Occipital lobe (tissue), 2 donors: ENCODE results near the gene ZSCAN4. TPM values are rescaled to one million over a fixed set of nuclear protein-coding genes. Genes with fewer than 3 reads are reported as not detected.

Source experiments
- DNase-seq: peaks from one replicate; lab custom pipeline; 2025; lab: John Stamatoyannopoulos, UW
- total RNA-seq: library from RNA; depleted of rRNA; stranded (reverse); fragments of >200 nt; gene quantifications from one replicate; pipeline ENCODE4 v1.2.3, GENCODE V29; 2014

The ZSCAN4 gene
- total RNA-seq, 1 donor from 2014 or later: not detected

- DNase-seq: no peak
These were observed 13.6 kb downstream of the ZSCAN4 start for GRCh38 chr19:57682226-57682766.

GRCh38 chr19:57686727-57687126 is 18.0 kb downstream of the ZSCAN4 start:
- no peak for DNase-seq

- no peak for DNase-seq
These were observed 18.8 kb downstream of the ZSCAN4 start for GRCh38 chr19:57687363-57688010.

GRCh38 chr19:57688011-57688763 is 19.5 kb downstream of the ZSCAN4 start:
- DNase-seq: no peak

GRCh38 chr19:57689750-57690149 is 21.0 kb downstream of the ZSCAN4 start:
- DNase-seq: no peak

GRCh38 chr19:57701625-57702024 is 32.9 kb downstream of the ZSCAN4 start:
- DNase-seq: no peak

GRCh38 chr19:57706346-57706745 is 37.6 kb downstream of the ZSCAN4 start:
- DNase-seq: no peak

- DNase-seq: peak; percentile 70
These were observed 40.1 kb downstream of the ZSCAN4 start, which contains the start of gene ZNF154 for GRCh38 chr19:57708641-57709361. Gene ZNF154 (minus strand): TSS chr19:57709204. CDS start chr19:57708971, 233 bp downstream.

GRCh38 chr19:57709616-57710015 is 40.9 kb downstream of the ZSCAN4 start:
- no peak for DNase-seq

- no peak for DNase-seq
These were observed 43.5 kb downstream of the ZSCAN4 start for GRCh38 chr19:57712222-57712621.

GRCh38 chr19:57719424-57719823 is 50.7 kb downstream of the ZSCAN4 start:
- DNase-seq: no peak

- no peak for DNase-seq
These were observed 51.3 kb downstream of the ZSCAN4 start for GRCh38 chr19:57719901-57720519.

GRCh38 chr19:57720878-57721277 is 52.1 kb downstream of the ZSCAN4 start:
- no peak for DNase-seq

Other genes with a start within 250 kb of the ZSCAN4 start
- 37.1 TPM for gene ZNF749, start 233.6 kb upstream of the ZSCAN4 start, total RNA-seq
- 5.0 TPM for gene VN1R1, start 211.8 kb upstream of the ZSCAN4 start, total RNA-seq
- 73.9 TPM for gene ZNF772, start 191.4 kb upstream of the ZSCAN4 start, total RNA-seq
- 32.1 TPM for gene ZNF419, start 181.2 kb upstream of the ZSCAN4 start, total RNA-seq
- 26.4 TPM for gene ZNF773, start 169.0 kb upstream of the ZSCAN4 start, total RNA-seq
- 18.7 TPM for gene ZNF549, start 141.6 kb upstream of the ZSCAN4 start, total RNA-seq
- 12.8 TPM for gene ZNF550, start 109.1 kb upstream of the ZSCAN4 start, total RNA-seq
- 15.1 TPM for gene ZNF416, start 90.0 kb upstream of the ZSCAN4 start, total RNA-seq
- 33.7 TPM for gene ZIK1, start 84.8 kb upstream of the ZSCAN4 start, total RNA-seq
- 3.6 TPM for gene ZNF530, start 69.0 kb upstream of the ZSCAN4 start, total RNA-seq
- 41.0 TPM for gene ZNF134, start 54.7 kb upstream of the ZSCAN4 start, total RNA-seq
- gene ZNF211, start 35.8 kb upstream of the ZSCAN4 start, total RNA-seq: 34.9 TPM
- gene ZNF551, start 13.0 kb downstream of the ZSCAN4 start, total RNA-seq: 30.1 TPM
- gene ZNF154, start 40.3 kb downstream of the ZSCAN4 start, total RNA-seq: 42.7 TPM
- 36.2 TPM for gene ZNF671, start 58.7 kb downstream of the ZSCAN4 start, total RNA-seq
- gene ZNF776, start 77.9 kb downstream of the ZSCAN4 start, total RNA-seq: 51.6 TPM
- gene ZNF586, start 100.7 kb downstream of the ZSCAN4 start, total RNA-seq: 69.7 TPM
- gene ZNF552, start 146.0 kb downstream of the ZSCAN4 start, total RNA-seq: 9.7 TPM
- 20.9 TPM for gene ZNF587B, start 161.4 kb downstream of the ZSCAN4 start, total RNA-seq
- 34.5 TPM for gene ZNF587, start 180.9 kb downstream of the ZSCAN4 start, total RNA-seq
- 32.8 TPM for gene ZNF814, start 220.1 kb downstream of the ZSCAN4 start, total RNA-seq
- 39.3 TPM for gene ZNF417, start 247.7 kb downstream of the ZSCAN4 start, total RNA-seq